GM21825 (cell line): ENCODE measurements around the gene SOBP.

Source experiments
- ATAC-seq: cut with Tn5 transposase; IDR thresholded peaks from one replicate; pipeline ENCODE4 v1.9.1; 2021; ENCODE audit warnings: mild to moderate bottlenecking, moderate library complexity; ENCODE audit not compliant: unreplicated experiment

The SOBP gene

GRCh38 chr6:107633680-107634323 is 143.9 kb downstream of the SOBP start:
- ATAC-seq = no peak

- no peak for ATAC-seq
These were observed 144.6 kb downstream of the SOBP start for GRCh38 chr6:107634324-107635056.

- ATAC-seq = no peak
These were observed 145.2 kb downstream of the SOBP start for GRCh38 chr6:107635057-107635515.

- no peak for ATAC-seq
These were observed 146.6 kb downstream of the SOBP start for GRCh38 chr6:107636486-107636885.

- no peak for ATAC-seq
These were observed 147.7 kb downstream of the SOBP start for GRCh38 chr6:107637316-107638315.

GRCh38 chr6:107638493-107638892 is 148.6 kb downstream of the SOBP start:
- ATAC-seq = no peak

GRCh38 chr6:107639511-107639910 is 149.6 kb downstream of the SOBP start:
- no peak for ATAC-seq

GRCh38 chr6:107641071-107641470 is 151.2 kb downstream of the SOBP start:
- no peak for ATAC-seq

GRCh38 chr6:107641500-107641941 is 151.6 kb downstream of the SOBP start:
- no peak for ATAC-seq

GRCh38 chr6:107642095-107642860 is 152.4 kb downstream of the SOBP start:
- ATAC-seq = no peak

GRCh38 chr6:107642861-107643328 is 153.0 kb downstream of the SOBP start:
- no peak for ATAC-seq

- ATAC-seq = no peak
These were observed 154.6 kb downstream of the SOBP start for GRCh38 chr6:107644513-107644912.

GRCh38 chr6:107645740-107646139 is 155.8 kb downstream of the SOBP start:
- no peak for ATAC-seq

- ATAC-seq = no peak
These were observed 156.3 kb downstream of the SOBP start for GRCh38 chr6:107646176-107646575.

GRCh38 chr6:107646776-107647438 is 157.0 kb downstream of the SOBP start:
- no peak for ATAC-seq

GRCh38 chr6:107647439-107647948 is 157.6 kb downstream of the SOBP start:
- ATAC-seq = no peak

- ATAC-seq = no peak
These were observed 159.1 kb downstream of the SOBP start for GRCh38 chr6:107648983-107649382.

- no peak for ATAC-seq
These were observed 162.7 kb downstream of the SOBP start for GRCh38 chr6:107652526-107653182.

GRCh38 chr6:107653183-107653580 is 163.3 kb downstream of the SOBP start:
- no peak for ATAC-seq
